COLO829 (cell line): ENCODE data around the gene LRRK1.
A peak's percentile ranks its signal among the peaks of the same experiment; 100 is the strongest.

Experiments
- DNase-seq: peaks from one replicate; pipeline ENCODE4 v3.0.0; 2012; ENCODE audit warnings: low spot score

Gene LRRK1

DNA sequence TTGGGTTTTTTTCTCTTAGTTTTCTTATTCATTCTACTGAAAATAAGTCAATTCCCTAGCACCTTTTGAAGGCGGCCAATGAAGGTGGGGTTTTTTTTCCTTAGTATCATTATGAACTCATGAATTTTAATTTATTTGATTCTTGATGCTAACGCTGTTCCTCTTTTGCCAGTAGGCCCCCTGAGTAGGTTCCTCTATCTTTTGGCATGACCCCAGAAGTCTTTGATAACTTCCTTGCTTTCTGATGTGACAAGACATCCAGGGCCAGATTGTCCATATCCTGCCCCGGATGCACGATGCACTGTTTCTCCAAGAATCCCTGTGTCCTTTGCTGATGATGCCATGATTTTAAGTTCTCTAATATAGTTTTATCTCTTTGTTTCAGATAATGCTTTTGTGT lies 20.6 kb downstream of the LRRK1 start:
- DNase-seq = no peak

DNA sequence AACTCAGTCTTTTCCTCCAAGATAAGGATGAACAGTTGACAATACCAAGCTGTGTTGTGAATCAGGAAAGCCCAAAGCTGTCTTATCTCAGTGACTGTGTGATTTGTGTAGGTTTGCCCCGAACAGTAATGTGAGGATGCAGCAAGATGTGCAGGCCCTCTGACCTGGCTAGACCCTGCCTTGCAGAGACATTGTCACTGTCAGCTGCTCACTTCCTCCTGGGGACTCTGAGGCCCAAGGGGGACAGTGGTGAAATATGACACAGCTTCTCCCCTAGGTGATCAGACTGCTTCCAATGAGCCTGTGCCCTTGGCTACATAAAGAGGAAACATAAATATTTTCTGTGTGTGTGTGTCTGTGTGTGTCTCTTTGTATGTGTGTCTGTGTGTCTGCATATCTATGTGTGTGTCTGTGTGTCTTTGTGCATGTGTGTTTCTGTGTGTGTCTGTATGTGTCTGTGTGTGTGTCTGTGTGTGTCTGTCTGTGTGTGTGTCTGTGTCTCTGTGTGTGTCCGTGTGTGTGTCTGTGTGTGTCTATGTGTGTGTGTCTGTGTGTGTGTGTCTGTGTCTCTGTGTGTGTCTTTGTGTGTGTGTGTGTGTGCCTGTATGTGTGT lies 21.7 kb downstream of the LRRK1 start:
- DNase-seq = no peak

DNA sequence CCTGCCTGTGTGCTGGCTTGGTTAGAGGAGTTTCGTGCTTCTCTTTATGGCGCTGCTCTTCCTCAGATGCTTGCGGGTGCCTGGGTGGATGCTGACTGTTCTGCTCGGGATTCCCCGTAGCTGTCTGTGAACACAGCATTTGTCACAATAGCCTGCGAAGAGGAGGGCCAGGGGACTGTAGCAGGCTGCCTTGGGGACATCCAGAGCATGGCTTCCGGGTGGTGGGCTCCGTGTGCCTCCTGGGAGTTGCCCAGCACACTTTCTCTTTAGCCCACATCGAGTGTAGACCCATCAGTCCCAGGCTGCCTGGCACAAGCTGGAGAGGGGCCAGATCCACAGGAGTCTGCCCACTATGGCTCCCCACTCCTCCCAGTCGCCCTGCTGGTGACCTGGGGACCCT lies 22.4 kb downstream of the LRRK1 start:
- no peak for DNase-seq

GRCh38 chr15:100942656-100943425 lies 23.7 kb downstream of the LRRK1 start:
- no peak for DNase-seq

DNA sequence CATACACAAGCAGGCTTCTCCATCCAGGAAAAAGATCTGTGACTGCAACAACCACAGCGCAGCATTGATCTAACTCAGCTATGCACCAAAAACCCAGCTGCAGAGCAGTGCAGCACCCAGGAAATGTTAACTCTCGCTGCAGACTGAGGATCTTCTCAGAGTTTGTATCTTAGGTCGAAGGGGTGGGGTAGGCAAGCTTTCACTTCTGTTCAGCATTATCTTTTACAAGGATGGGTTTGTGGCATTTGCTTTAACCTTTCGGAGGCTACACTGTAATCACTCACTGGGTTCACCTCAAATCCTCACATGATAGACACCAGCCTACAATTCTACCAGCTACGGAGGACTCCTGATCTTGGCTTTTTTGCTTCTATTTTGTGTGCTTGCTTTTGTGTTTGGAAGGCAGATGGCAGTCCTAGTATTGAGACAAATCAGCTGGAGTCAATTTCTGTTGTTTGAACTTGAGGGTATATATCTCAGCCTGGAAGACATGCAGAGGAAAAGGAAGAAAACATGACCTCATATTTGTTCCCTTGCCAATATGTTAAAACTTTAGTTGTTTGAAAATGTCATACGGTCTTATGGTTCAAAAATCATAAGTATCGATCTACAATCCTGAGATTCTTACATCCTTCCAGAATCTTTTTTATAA lies 25.2 kb downstream of the LRRK1 start:
- DNase-seq = no peak

- DNase-seq = no peak
Observed at GRCh38 chr15:100944986-100945385, 25.8 kb downstream of the LRRK1 start.

- DNase-seq = no peak
Observed at GRCh38 chr15:100947760-100948429, 28.7 kb downstream of the LRRK1 start.

- DNase-seq = no peak
Observed at GRCh38 chr15:100948430-100948762, 29.2 kb downstream of the LRRK1 start.

DNA sequence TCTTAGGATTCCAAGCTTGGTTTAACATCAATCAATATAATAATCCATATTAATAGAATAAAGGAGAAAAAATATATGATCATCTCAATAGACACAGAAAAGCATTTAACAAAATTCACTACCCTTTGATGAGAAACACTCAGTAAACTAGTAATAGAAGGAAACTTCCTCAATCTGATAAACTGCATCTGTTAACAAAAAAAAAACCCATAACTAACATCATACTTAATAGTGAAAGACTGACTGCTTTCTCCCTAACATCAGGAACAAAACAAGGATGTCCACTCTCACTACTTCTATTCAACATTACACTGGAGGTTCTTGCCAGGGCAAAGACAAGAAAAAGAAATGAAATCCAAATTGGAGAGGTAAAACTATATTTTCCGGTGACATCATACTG lies 30.5 kb downstream of the LRRK1 start:
- no peak for DNase-seq

- DNase-seq = no peak
Observed at GRCh38 chr15:100951965-100952364, 32.8 kb downstream of the LRRK1 start.

GRCh38 chr15:100952566-100952965 lies 33.4 kb downstream of the LRRK1 start:
- no peak for DNase-seq

- DNase-seq = peak; percentile 26
Observed at GRCh38 chr15:100958326-100959065, 39.3 kb downstream of the LRRK1 start.

DNA sequence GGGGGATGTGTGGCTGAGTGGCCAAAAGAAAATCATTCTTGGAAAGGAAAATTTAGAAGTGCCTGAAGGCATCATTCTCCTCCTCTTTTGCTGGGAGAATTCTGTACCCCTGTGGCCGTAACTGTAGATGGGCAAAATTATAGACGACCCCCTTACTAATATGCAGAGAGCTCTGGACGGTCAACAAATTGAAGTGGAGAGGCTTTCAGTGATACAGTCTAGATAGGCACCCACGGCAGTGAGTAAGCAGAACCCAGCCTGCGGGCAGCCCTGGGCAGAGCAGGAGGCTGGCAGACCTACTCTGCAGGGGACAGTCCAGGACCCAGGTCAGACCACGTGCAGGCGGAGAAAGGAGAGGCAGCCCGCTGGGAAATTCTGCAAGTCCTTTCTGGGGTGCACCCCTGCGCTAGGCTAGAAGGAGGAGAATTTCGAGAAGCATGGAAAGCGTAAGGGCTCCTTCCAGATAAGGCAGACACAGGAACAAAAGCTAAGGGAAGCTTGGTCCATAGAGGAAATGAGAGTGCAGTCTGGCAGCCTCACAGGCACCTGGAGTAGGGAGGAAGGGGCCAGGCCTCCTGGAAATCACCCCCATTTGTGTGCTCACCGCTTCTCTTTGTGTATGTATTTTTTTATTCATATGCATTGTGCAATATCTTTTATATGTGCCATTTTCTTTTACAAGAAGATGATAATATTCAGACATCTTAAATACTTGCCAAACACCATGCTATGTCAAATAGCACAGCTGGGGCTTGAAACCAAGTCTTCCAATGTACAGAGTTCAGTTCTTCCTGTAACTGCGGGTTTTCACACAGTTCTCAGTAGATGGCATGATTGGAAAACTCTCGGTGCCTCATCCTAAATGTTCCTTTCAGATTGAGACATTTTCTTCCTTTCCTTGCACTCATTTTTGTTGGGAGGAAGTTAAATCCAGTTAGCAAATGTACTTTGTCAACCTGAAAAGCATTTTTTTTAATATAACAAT lies 40.2 kb downstream of the LRRK1 start:
- DNase-seq = no peak

- no peak for DNase-seq
Observed at GRCh38 chr15:100966997-100967396, 47.8 kb downstream of the LRRK1 start.

GRCh38 chr15:100968050-100968966 lies 49.2 kb downstream of the LRRK1 start:
- DNase-seq = peak; percentile 22

- DNase-seq = no peak
Observed at GRCh38 chr15:100972975-100973350, 53.8 kb downstream of the LRRK1 start.

DNA sequence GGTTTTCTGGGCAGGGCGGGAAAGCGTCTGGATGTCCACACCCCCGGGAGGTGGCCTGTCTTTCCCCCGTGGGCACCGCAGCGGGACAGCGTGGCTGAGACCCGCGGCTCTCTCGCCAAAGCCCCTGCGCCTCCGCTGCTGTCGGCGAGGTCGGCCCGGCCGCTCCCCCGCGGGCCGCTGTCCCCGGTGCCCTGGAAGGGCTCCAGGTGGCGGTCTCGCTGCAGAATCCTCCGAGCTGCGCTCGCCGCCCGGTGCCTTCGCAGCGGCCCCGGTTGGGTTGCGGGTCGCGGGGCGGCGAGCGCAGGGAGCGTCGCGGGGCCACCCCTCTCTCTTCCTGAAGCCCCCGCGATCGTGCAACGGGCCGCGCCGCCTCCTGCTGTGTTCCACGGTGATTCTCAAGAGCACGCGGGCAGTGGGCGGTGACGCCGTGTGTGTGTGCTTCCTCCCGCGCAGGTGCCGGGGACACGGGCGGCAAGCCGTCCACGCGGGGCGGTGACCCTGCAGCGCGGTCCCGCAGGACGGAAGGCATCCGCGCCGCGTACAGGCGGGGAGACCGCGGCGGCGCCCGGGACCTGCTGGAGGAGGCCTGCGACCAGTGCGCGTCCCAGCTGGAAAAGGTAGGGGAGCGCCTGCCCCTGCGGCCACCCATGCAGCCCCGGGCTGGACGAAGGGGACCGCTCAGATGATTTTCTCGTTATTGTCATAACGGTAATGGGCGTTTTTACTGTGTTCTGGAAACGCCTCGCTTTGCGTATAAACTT lies 54.4 kb downstream of the LRRK1 start:
- no peak for DNase-seq

- DNase-seq = no peak
Observed at GRCh38 chr15:100975043-100975442, 55.9 kb downstream of the LRRK1 start.

DNA sequence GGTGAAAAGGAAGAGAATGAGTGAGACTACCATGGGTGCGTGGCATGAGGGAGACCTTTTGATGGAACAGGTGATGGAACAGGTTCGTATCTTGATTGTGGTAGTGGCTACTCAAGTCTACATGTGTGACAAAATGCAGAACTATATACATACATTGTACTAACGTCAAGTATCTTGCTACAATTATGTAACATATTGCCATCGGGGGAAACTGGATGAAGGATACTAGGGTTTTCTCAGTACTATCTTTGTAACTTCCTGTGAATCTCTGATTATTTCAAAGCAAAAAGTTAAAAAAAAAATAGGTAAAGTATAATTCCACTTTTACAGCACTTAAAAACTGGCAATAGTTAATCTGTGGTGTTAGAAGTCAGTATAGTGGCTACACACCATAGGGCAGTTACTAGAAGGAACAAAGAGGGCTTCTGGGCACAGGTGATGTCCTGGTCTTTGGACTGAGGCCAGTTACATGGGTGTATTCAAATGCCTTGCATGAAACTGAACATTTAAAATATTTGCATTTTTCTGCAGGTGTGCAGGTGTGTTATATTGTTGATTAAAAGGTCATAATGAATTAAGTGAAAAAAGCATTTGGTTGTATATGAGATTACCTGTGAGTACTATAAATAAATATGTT lies 61.4 kb downstream of the LRRK1 start:
- no peak for DNase-seq
